SK-N-SH treated with all-trans-retinoic acid at 6 μM for 48 hours (cell line): Measurements from ENCODE around the gene ROBO1.
"Not testable (repeated sequence)": the region's sequence is repeated elsewhere in the genome, so short reads cannot be mapped to it uniquely, and the experiment has no call there.

Experiments
- ATAC-seq: fragments of 200-7000 bp; cut with Tn5 transposase; 3 replicates; pipeline ENCODE4 v1.9.1; 2020; ENCODE audit warnings: mild to moderate bottlenecking, moderate library complexity
- ARNTL ChIP-seq: fragments of 450-650 bp; formaldehyde crosslinking; IDR thresholded peaks from 2 replicates; pipeline ENCODE4 v1.5.0; 2020; ENCODE audit warnings: low read depth, mild to moderate bottlenecking, moderate library complexity, borderline replicate concordance
- BACH2 ChIP-seq: fragments of 250-450 bp; sonication (Bioruptor Pico); IDR thresholded peaks from 2 replicates; pipeline ENCODE4 v1.9.0; 2021; ENCODE audit warnings: mild to moderate bottlenecking, borderline replicate concordance
- CREB5 ChIP-seq: fragments of 250-450 bp; sonication (Bioruptor Pico); IDR thresholded peaks from 2 replicates; pipeline ENCODE4 v1.5.1; 2020; ENCODE audit warnings: low read depth, mild to moderate bottlenecking, moderate library complexity
- ESRRG ChIP-seq: fragments of 250-450 bp; sonication (Bioruptor Pico); IDR thresholded peaks from 2 replicates; pipeline ENCODE4 v1.6.1; 2021; ENCODE audit warnings: mild to moderate bottlenecking
- ISL1 ChIP-seq: fragments of 250-450 bp; sonication (Bioruptor Pico); IDR thresholded peaks from 2 replicates; pipeline ENCODE4 v2.1.2; 2022; ENCODE audit warnings: mild to moderate bottlenecking, moderate library complexity
- OSR1 ChIP-seq: fragments of 250-450 bp; sonication (Bioruptor Pico); IDR thresholded peaks from 2 replicates; pipeline ENCODE4 v1.8.0; 2022; ENCODE audit warnings: moderate library complexity, mild to moderate bottlenecking, inconsistent platforms
- PATZ1 ChIP-seq: fragments of 250-450 bp; sonication (Bioruptor Pico); IDR thresholded peaks from 2 replicates; pipeline ENCODE4 v1.8.0; 2020; ENCODE audit warnings: mild to moderate bottlenecking, moderate library complexity, borderline replicate concordance
- POU6F1 ChIP-seq: fragments of 250-450 bp; sonication (Bioruptor Pico); IDR thresholded peaks from 2 replicates; pipeline ENCODE4 v1.8.0; 2021; ENCODE audit warnings: low read depth, mild to moderate bottlenecking, moderate library complexity, borderline replicate concordance
- PPARA ChIP-seq: fragments of 250-450 bp; sonication (Bioruptor Pico); IDR thresholded peaks from 2 replicates; pipeline ENCODE4 v1.5.0; 2020; ENCODE audit warnings: mild to moderate bottlenecking, borderline replicate concordance
- TOX ChIP-seq: fragments of 250-450 bp; sonication (Bioruptor Pico); IDR thresholded peaks from 2 replicates; pipeline ENCODE4 v1.8.0; 2021; ENCODE audit warnings: mild to moderate bottlenecking, moderate library complexity, borderline replicate concordance
- TSHZ2 ChIP-seq: fragments of 250-450 bp; sonication (Bioruptor Pico); IDR thresholded peaks from 2 replicates; pipeline ENCODE4 v1.5.0; 2020; ENCODE audit warnings: mild to moderate bottlenecking, moderate library complexity
- ZC3H10 ChIP-seq: fragments of 250-450 bp; sonication (Bioruptor Pico); IDR thresholded peaks from 2 replicates; pipeline ENCODE4 v1.5.1; 2021; ENCODE audit warnings: mild to moderate bottlenecking, moderate library complexity
- ZFP3 ChIP-seq: fragments of 250-450 bp; sonication (Bioruptor Pico); IDR thresholded peaks from 2 replicates; pipeline ENCODE4 v1.5.0; 2020; ENCODE audit warnings: mild to moderate bottlenecking, moderate library complexity
- ZFP30 ChIP-seq: fragments of 450-650 bp; formaldehyde crosslinking; IDR thresholded peaks from 2 replicates; pipeline ENCODE4 v1.5.0; 2022; ENCODE audit warnings: mild to moderate bottlenecking, moderate library complexity
- ZNF565 ChIP-seq: fragments of 450-650 bp; formaldehyde crosslinking; conservative IDR thresholded peaks from 2 replicates; pipeline ENCODE4 v1.5.0; 2020; ENCODE audit warnings: low read depth, mild to moderate bottlenecking, moderate library complexity
- ZNF8 ChIP-seq: fragments of 450-650 bp; formaldehyde crosslinking; IDR thresholded peaks from 2 replicates; pipeline ENCODE4 v1.5.0; 2020; ENCODE audit warnings: mild to moderate bottlenecking, moderate library complexity

ROBO1 gene

GRCh38 chr3:78887029-78887428 lies 880.8 kb downstream of the ROBO1 start:
- no peak for TF ChIP-seq PPARA (CRISPR knock-in tag)
- no peak for TF ChIP-seq ISL1 (CRISPR knock-in tag)
- no peak for TF ChIP-seq CREB5 (CRISPR knock-in tag)
- peak; percentile 22; the same call in 1 of the 2 replicates for TF ChIP-seq TOX (CRISPR knock-in tag)
- TF ChIP-seq PATZ1 (CRISPR knock-in tag): no peak
- TF ChIP-seq TSHZ2 (CRISPR knock-in tag): no peak
- peak; percentile 91 for ATAC-seq

- not testable (repeated sequence) for ATAC-seq
These were observed 883.2 kb downstream of the ROBO1 start for GRCh38 chr3:78884567-78884966.

GRCh38 chr3:78882251-78882650 lies 885.5 kb downstream of the ROBO1 start:
- no peak for ATAC-seq
- TF ChIP-seq ARNTL (CRISPR knock-in tag) (no peak), ISL1 (CRISPR knock-in tag) (no peak), CREB5 (CRISPR knock-in tag) (no peak), TSHZ2 (CRISPR knock-in tag) (no peak), ZNF565 (CRISPR knock-in tag) (no peak), ESRRG (CRISPR knock-in tag) (no peak), OSR1 (CRISPR knock-in tag) (no peak), ZFP3 (CRISPR knock-in tag) (no peak), ZNF8 (CRISPR knock-in tag) (no peak), POU6F1 (CRISPR knock-in tag) (no peak), TOX (CRISPR knock-in tag) (no peak), ZFP30 (no peak), BACH2 (CRISPR knock-in tag) (no peak)

GRCh38 chr3:78881501-78881900 lies 886.3 kb downstream of the ROBO1 start:
- TF ChIP-seq ZC3H10 (CRISPR knock-in tag) (no peak), CREB5 (CRISPR knock-in tag) (no peak), ZFP3 (CRISPR knock-in tag) (no peak)
- TF ChIP-seq, all 23 proteins: peak for 0

More at GRCh38 chr3:78881501-78881900, 886.3 kb downstream of the ROBO1 start:
- ATAC-seq: 0 out of 3 replicates have a peak, but pooled peaks have one; percentile 27
